ENCODE measurements around the gene LRRTM4.

GRCh38 chr2:77469106-77469505 lies 53.1 kb downstream of the LRRTM4 start:
- TF ChIP-seq CTCF (IDR thresholded peaks at IDR 0.05) (no peak), YY1 (IDR thresholded peaks at IDR 0.05; ENCODE audit: low read depth) (no peak), TAF1 (IDR thresholded peaks at IDR 0.05; ENCODE audit: borderline replicate concordance, low read depth, low read length) (no peak)

Measured in SK-N-SH (cell line).